ENCODE results near the gene SEMA4D.
"Not testable (repeated sequence)": the region's sequence is repeated elsewhere in the genome, so short reads cannot be mapped to it uniquely, and the experiment has no call there.

SEMA4D gene

GRCh38 chr9:89382026-89382986 lies 115.6 kb downstream of the SEMA4D start:
- DNase-seq: no peak

- no peak for DNase-seq
Measured at GRCh38 chr9:89381308-89381609, 116.7 kb downstream of the SEMA4D start.

- DNase-seq: no peak
Measured at GRCh38 chr9:89380437-89381307, 117.2 kb downstream of the SEMA4D start.

- no peak for DNase-seq
Measured at GRCh38 chr9:89379508-89380115, 118.3 kb downstream of the SEMA4D start.

- no peak for DNase-seq
Measured at GRCh38 chr9:89379031-89379430, 118.9 kb downstream of the SEMA4D start.

- DNase-seq: no peak
Measured at GRCh38 chr9:89378541-89378940, 119.4 kb downstream of the SEMA4D start.

GRCh38 chr9:89377411-89377810 lies 120.5 kb downstream of the SEMA4D start:
- no peak for DNase-seq

- no peak for DNase-seq
Measured at GRCh38 chr9:89376741-89377351, 121.1 kb downstream of the SEMA4D start.

GRCh38 chr9:89376286-89376685 lies 121.6 kb downstream of the SEMA4D start:
- no peak for DNase-seq

GRCh38 chr9:89375191-89375760 lies 122.6 kb downstream of the SEMA4D start:
- no peak for DNase-seq

GRCh38 chr9:89374176-89374575 lies 123.7 kb downstream of the SEMA4D start:
- DNase-seq: no peak

GRCh38 chr9:89372979-89373378 lies 124.9 kb downstream of the SEMA4D start:
- DNase-seq: no peak

GRCh38 chr9:89372230-89372816 lies 125.6 kb downstream of the SEMA4D start:
- no peak for DNase-seq

- not testable (repeated sequence) for DNase-seq
Measured at GRCh38 chr9:89371791-89372190, 126.1 kb downstream of the SEMA4D start.

GRCh38 chr9:89370593-89370992 lies 127.3 kb downstream of the SEMA4D start:
- DNase-seq: no peak

- no peak for DNase-seq
Measured at GRCh38 chr9:89368978-89369377, 128.9 kb downstream of the SEMA4D start.

GRCh38 chr9:89368550-89368949 lies 129.4 kb downstream of the SEMA4D start:
- DNase-seq: no peak

GRCh38 chr9:89367726-89368437 lies 130.0 kb downstream of the SEMA4D start:
- DNase-seq: no peak

- no peak for DNase-seq
Measured at GRCh38 chr9:89367281-89367680, 130.6 kb downstream of the SEMA4D start.

- no peak for DNase-seq
Measured at GRCh38 chr9:89366711-89367110, 131.2 kb downstream of the SEMA4D start.

- DNase-seq: no peak
Measured at GRCh38 chr9:89365532-89365912, 132.4 kb downstream of the SEMA4D start.

Measured in NCI-H1694 treated with DMSO at 0.1 percent for 48 hours (cell line).